NCI-H526 treated with DMSO at 0.1 percent for 48 hours (cell line): ENCODE data around the gene FOXO1.
"Not testable (repeated sequence)": the region's sequence is repeated elsewhere in the genome, so short reads cannot be mapped to it uniquely, and the experiment has no call there.

ENCODE experiments used
- DNase-seq: peaks from one replicate; lab custom pipeline; 2025; lab: John Stamatoyannopoulos, UW

Gene FOXO1

GRCh38 chr13:40666045-40666932 is at the start of gene FOXO1:
Gene FOXO1, minus strand, starts transcription at chr13:40666641. Its CDS starts 429 bp downstream, at chr13:40666212.
- DNase-seq = peak; percentile 81

GRCh38 chr13:40714433-40714832 is 48.0 kb upstream of the FOXO1 start:
- not testable (repeated sequence) for DNase-seq

GRCh38 chr13:40706439-40706838 is 40.0 kb upstream of the FOXO1 start:
- DNase-seq = no peak

- DNase-seq = no peak
Measured at GRCh38 chr13:40697711-40698110, 31.3 kb upstream of the FOXO1 start.

- DNase-seq = no peak
Measured at GRCh38 chr13:40694426-40694825, 28.0 kb upstream of the FOXO1 start.

GRCh38 chr13:40692946-40693345 is 26.5 kb upstream of the FOXO1 start:
- DNase-seq = peak; percentile 88

DNA sequence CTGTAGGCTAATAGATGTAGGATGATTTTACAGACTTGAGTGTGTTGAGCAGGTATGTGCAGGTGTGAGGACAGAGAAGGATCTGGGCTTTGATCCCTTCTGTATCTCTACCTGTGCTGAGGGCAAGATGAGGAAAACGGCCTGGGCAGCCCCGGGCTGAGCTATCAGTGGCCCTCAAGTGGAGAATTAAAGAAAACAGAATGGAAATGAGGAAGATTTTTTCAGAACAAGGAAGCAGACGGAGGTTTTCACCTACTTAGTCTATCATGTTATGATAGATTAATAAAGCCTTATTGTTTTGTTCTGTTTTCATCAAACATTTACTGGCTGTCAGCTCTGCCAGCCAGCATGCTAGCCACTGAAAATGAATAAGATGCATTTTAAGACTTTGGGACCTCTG is 22.3 kb upstream of the FOXO1 start:
- DNase-seq = no peak

- DNase-seq = peak; percentile 33
Measured at GRCh38 chr13:40682449-40683240, 16.2 kb upstream of the FOXO1 start.

- no peak for DNase-seq
Measured at GRCh38 chr13:40681341-40682146, 15.1 kb upstream of the FOXO1 start.

- DNase-seq = no peak
Measured at GRCh38 chr13:40680659-40681323, 14.3 kb upstream of the FOXO1 start.

GRCh38 chr13:40679480-40679985 is 13.1 kb upstream of the FOXO1 start:
- DNase-seq = no peak

DNA sequence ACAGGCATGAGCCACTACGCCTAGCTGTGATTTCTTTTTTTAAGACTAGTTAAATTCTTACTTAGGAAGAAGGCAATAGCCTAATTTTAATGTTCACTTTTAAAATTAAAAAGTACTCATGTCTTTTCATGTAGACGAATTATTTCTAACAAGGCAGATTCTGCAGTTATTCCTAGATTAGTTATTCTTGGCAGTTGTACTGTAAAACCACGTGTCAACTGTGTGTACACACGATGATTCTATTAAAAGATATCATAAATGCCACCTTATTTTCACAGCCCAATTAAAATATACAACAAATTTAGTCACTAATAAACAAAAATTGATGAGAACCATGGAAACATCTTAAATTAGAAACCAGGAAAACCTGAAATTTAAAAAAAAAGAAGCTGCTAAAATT is 10.6 kb upstream of the FOXO1 start:
- DNase-seq = no peak

- no peak for DNase-seq
Measured at GRCh38 chr13:40676007-40676406, 9.6 kb upstream of the FOXO1 start.

DNA sequence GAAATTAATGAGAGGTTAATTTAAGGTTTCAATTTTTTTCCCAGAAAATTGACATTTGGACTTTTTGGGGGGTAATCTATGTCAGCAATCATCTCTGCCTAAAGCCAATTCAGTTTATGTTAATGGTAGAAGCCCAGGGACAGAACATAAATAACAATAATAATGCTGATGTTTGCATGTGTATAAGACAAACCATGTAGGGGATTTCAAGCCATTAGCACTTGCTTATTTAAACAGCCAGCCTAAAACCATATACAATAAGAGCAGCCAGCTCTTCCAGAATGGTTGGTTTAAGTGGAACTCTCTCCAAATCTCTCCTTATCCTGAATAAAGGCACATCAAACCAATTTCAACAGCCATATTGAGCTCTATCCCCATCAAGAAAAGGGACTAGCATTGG is 7.0 kb upstream of the FOXO1 start:
- no peak for DNase-seq

DNA sequence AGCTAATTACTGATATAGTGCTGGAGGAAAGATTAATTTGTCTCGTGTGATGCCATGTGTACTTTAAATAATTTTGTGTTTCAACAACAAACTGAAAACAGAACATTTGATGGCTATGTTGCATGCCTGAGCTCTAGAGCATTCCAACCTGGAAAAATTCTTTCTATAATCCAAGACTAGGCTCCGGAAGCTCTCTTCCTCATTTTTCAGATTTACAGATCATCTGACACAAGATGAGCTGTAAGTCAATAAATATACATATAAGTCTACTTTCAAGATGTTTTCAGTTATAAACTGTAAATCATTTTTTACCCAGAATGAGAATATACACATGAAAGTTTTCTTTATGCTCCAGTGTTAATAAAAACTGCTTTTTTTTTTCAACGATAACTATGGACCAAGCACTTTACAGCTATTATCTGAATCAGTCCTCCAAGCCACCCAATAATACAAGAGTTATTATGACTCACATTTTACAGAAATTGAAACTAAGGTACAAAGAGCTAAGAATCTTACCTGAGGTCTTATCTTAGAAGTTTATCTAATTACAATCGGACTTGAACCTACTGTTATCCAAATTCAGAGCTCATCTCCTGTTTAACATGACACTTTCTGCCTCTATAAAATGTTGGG is 6.4 kb upstream of the FOXO1 start:
- no peak for DNase-seq

GRCh38 chr13:40671956-40672764 is 5.7 kb upstream of the FOXO1 start:
- DNase-seq = peak; percentile 94

DNA sequence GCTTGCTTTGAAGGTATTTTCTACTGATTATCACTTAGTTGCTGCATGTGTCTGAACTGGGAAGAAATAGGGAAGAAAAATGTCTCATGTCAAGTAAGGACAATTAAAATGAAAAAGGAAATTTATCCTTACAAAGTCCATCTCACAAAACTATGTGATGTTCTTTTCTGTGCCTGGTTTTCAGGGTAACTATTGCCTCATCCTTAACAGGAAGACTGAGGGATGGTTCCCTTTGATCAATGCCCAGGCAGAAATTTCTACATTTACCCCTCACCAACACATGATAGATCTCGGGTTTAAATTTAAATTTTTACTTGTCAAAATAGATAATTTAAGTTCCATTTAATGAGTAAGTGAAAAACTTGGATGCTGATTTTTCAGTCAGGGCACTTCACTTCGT is 3.9 kb upstream of the FOXO1 start:
- no peak for DNase-seq

DNA sequence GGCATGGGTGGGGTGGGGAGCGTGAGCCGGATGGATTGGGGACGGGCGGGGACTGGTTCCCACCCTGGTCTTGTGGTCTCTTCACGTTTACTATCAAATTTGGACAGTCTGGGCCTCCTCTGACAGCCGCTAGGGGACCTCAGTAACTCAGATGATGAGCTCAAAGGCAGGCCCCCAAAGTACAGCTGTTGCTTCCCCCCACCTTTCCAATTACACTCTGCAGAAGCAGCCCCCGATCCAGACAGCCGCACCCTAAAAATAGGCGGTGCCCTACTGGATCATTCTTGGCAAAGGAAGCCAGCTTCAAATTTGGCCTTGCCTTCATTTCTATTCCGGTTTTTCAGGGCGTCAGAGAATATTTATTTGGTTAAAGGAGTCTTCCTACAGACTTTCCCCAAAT is 1.9 kb upstream of the FOXO1 start:
- DNase-seq = no peak

- DNase-seq = no peak
Measured at GRCh38 chr13:40667622-40667978, 1.2 kb upstream of the FOXO1 start.

- no peak for DNase-seq
Measured at GRCh38 chr13:40666933-40667621, 636 bp upstream of the FOXO1 start.
